GM11168 (cell line): Measurements from ENCODE around the gene CELSR3.

Source experiments
- in situ Hi-C: fragments of 300-500 bp; cut with MboI; formaldehyde crosslinking; loops from one replicate; pipeline ENCODE4 v1.12.0; 2022; ENCODE audit warnings: low sequenced_read_pairs; ENCODE audit not compliant: unreplicated experiment

Gene CELSR3

GRCh38 chr3:48662753-48663488 lies at the start of gene CELSR3:
Gene CELSR3, minus strand, starts transcription at chr3:48662886. Its CDS starts 252 bp downstream, at chr3:48662634.
- in situ Hi-C loops, result no loop called here

- in situ Hi-C loops, result no loop called here
These were observed 49.0 kb upstream of the CELSR3 start for GRCh38 chr3:48711727-48712126.

- in situ Hi-C loops, result no loop called here
These were observed 46.4 kb upstream of the CELSR3 start for GRCh38 chr3:48709051-48709461.

- in situ Hi-C loops, result no loop called here
These were observed 45.8 kb upstream of the CELSR3 start for GRCh38 chr3:48708481-48708889.

GRCh38 chr3:48707157-48707556 lies 44.5 kb upstream of the CELSR3 start:
- in situ Hi-C loops, result no loop called here

- in situ Hi-C loops, result no loop called here
These were observed 39.7 kb upstream of the CELSR3 start for GRCh38 chr3:48702320-48702920.

GRCh38 chr3:48700731-48701405 lies 38.2 kb upstream of the CELSR3 start:
- in situ Hi-C loops, result no loop called here

GRCh38 chr3:48698891-48699290 lies 36.2 kb upstream of the CELSR3 start:
- in situ Hi-C loops, result no loop called here

GRCh38 chr3:48697952-48698351 lies 35.3 kb upstream of the CELSR3 start:
- in situ Hi-C loops, result no loop called here

GRCh38 chr3:48696601-48697000 lies 33.9 kb upstream of the CELSR3 start:
- in situ Hi-C loops, result no loop called here

- in situ Hi-C loops, result no loop called here
These were observed 33.5 kb upstream of the CELSR3 start for GRCh38 chr3:48696156-48696555.

GRCh38 chr3:48695393-48695753 lies 32.7 kb upstream of the CELSR3 start:
- in situ Hi-C loops, result no loop called here

GRCh38 chr3:48694610-48695392 lies 32.1 kb upstream of the CELSR3 start:
- in situ Hi-C loops, result no loop called here

- in situ Hi-C loops, result no loop called here
These were observed 31.1 kb upstream of the CELSR3 start for GRCh38 chr3:48693826-48694225.

- in situ Hi-C loops, result no loop called here
These were observed 29.9 kb upstream of the CELSR3 start for GRCh38 chr3:48692551-48692950.

GRCh38 chr3:48690846-48691458 lies 28.3 kb upstream of the CELSR3 start:
- in situ Hi-C loops, result no loop called here

GRCh38 chr3:48689384-48689783 lies 26.7 kb upstream of the CELSR3 start:
- in situ Hi-C loops, result no loop called here

- in situ Hi-C loops, result no loop called here
These were observed 26.0 kb upstream of the CELSR3 start for GRCh38 chr3:48688737-48689075.

GRCh38 chr3:48688032-48688736 lies 25.5 kb upstream of the CELSR3 start:
- in situ Hi-C loops, result no loop called here

- in situ Hi-C loops, result no loop called here
These were observed 24.6 kb upstream of the CELSR3 start for GRCh38 chr3:48687220-48687678.
